NAMALWA (cell line): Measurements from ENCODE around the gene RSU1.
"Not testable (repeated sequence)": the region's sequence is repeated elsewhere in the genome, so short reads cannot be mapped to it uniquely, and the experiment has no call there.

Source experiments
- DNase-seq: peaks from one replicate; pipeline ENCODE4 v3.0.0-alpha.2; 2015; ENCODE audit warnings: low spot score

The RSU1 gene

DNA sequence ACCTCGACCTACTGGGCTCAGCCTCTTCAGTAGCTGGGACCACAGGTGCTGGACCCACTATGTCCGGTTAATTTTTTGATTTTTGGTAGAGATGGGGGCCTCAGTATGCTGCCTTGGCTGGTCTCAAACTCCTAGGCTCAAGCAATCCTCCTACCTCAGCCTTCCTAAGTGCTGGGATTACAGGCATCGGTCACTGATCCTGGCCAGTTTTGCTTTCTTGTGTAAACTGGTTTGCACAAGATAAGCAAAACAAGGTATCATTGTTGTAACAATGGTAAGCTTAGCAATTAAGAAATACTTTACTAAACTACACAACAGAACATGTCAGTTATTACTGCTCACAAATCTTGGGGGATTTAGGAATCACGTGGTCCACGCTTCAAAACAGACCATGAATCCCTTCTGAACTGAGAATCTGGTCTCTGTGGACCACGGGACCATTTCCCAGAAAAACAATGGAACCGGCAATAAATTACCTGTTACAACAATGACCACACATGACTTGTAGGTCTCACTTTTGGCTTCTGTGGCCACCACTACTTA lies 36.8 kb downstream of the RSU1 start:
- DNase-seq, result no peak

DNA sequence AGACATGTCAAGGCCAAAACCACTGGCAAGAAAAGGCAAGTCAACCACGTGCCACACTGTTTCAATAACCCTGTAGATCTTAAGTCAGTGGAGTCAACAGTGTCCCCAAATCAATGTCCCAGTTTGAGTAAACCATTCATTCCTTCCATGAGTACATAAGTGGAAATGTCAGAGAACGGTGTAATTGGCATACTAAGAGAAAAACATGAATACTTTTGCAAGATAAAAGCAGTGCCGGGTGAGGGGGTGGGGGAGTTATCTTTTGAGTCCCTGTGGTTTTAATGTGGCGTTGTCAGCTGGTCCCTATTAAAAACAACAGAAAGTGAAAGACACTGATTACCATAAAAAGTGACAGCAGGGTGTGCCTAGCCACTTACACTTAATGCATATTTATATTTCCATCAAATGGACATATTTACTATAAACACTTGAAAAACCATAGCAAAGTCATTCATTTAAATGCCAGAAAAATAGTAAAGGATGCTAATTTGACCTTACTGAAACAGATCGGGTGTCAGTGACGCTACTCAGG lies 37.8 kb downstream of the RSU1 start:
- DNase-seq, result peak; percentile 8

DNA sequence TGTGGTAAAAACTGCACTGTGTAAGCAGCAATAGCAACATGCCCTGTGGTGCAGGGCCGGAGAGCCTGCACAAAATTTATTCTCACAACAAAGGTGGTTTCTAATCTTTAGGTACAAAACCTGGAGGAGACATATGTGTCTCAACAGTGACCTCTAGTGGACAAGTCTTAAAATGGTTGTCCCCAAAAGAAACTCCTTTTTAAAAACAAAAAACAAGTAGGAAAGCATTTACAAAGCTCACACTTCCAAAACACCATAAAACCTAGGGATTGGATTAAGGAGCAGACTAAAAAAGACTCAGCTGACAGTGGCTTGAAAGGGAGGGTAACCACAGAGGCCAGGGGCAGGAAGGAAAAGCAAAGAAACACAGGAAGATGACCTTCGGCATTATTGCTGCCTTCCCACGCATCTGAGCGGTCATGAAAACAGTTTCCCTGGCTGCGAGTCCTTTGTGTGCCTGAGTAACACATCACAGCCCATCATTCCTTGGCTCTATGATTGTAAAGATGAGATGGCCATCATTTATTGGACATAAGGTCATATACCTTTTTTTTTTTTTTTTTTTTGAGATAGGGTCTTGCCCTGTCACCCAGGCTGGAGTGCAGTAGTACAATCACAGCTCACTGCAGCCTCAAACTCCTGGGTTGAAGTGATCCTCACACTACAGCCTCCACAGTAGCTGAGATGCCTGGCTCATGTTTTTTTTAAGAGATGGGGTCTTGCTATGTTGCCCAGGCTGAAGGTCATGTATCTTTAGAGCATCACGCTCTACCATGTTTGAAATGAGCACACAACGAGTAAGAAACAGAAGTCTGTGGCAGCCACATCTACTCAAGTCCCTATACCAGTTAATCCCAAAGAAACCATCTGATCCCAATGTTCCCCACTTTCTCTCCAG lies 39.5 kb downstream of the RSU1 start:
- peak; percentile 67 for DNase-seq

GRCh38 chr10:16776896-16777295 lies 40.3 kb downstream of the RSU1 start:
- DNase-seq, result no peak

- DNase-seq, result no peak
Observed at GRCh38 chr10:16773334-16773733, 43.9 kb downstream of the RSU1 start.

GRCh38 chr10:16770670-16771069 lies 46.6 kb downstream of the RSU1 start:
- DNase-seq, result no peak

- no peak for DNase-seq
Observed at GRCh38 chr10:16770141-16770540, 47.1 kb downstream of the RSU1 start.

GRCh38 chr10:16769331-16769730 lies 47.9 kb downstream of the RSU1 start:
- no peak for DNase-seq

DNA sequence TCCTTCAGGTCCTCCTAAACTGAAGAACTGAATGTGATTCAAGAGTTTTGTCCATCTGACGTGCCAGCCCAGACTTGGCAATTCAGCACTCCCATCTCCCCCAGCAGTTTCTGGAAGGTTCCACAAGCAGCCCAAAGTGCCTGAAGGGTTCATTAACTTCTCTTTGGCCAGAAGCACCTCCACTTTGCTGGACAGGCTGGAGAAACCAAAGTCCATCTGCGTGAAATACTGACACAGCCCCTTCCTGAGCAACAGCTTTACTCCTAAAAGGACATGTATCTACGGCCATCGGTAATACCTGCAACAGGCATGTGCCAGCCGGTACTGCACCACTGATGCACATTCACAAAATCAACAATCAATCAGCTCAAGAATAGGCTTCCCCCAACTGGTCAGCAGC lies 48.5 kb downstream of the RSU1 start:
- no peak for DNase-seq

DNA sequence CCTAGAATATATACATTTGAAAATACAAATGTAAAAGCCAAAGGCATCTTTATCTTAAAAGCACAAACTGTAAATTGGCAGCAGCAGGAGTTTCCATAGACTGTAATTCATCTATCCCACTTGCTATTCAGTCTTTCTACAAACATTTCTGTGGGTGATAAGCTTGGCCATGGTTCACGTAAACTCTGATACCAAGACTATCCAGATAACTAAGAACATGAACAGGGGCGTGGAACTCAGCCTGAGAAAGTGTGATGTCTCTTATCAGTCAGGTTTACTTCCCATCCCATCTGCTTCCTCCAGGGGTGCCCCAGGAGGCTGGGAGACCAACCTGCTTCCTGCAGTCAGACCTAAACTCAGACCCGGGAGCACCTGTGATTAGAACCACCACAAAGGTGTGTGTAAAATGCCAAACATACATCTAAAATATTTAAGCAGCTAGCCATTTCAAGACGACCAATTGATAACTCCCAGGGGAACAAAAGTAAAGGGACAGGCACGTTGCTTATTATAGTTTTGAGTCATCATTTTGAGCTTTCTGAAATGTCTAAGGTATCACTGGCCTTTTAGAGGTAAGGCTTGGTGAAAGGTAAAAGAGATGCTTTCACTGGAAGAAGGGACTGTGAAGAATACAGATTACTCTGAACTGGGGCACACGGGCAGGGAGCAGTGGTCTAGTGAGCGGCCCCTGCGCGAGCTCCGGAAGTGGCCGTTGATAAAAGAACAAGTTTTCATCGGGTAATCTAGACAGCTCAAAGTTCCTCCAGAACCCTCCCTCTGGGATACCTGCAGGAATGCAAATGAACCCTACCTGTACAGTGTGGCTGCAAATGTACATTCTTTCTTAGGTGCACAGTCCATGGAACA lies 51.5 kb downstream of the RSU1 start:
- DNase-seq, result no peak

DNA sequence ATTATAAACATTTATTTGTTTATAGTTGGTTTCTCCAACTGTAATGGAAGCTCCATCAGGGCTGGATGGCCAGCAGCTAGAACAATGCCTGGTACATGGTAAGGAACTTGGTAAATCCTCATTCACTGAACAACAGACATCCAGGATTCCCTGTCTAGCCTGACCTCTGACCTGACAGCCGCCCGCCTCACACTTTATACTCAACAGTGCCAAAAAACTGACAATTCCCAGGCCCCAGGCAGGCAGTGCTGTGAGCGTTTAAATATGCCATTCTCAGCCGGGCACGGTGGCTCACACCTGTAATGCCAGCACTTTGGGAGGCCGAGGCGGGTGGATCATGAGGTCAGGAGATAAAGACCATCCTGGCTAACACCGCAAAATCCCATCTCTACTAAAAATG lies 55.9 kb downstream of the RSU1 start:
- no peak for DNase-seq

DNA sequence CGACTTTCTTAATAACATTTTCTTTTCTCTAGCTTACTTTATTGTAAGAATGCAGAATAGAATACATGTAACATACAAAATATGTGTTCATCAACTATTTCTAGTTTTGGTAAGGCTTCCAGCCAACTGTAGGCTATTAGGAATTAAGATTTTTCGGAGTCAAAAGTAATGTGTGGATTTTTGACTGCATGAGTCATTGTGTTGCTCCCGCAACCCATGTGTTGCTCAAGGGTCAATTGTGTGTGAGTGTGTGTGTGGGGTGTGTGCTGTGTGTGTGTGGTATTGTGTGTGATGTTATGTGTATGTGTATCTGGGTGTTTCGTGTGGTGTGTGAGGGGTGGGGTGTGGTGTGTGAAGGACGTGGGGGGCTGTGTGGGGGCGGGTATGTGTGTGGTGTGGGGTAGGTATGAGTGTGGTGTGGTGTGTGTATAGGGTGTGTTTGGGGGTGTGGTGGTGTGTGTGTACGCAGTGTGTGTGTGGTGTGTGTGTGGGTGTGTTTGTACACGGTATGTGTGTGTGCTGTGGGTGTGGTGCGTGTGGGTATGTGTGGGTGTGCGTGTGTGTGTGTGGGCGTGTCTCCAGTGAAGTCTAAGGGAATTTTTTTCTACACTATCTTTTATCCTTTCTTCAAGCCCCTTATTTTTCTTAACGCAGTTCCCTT lies 60.5 kb downstream of the RSU1 start:
- DNase-seq, result no peak

DNA sequence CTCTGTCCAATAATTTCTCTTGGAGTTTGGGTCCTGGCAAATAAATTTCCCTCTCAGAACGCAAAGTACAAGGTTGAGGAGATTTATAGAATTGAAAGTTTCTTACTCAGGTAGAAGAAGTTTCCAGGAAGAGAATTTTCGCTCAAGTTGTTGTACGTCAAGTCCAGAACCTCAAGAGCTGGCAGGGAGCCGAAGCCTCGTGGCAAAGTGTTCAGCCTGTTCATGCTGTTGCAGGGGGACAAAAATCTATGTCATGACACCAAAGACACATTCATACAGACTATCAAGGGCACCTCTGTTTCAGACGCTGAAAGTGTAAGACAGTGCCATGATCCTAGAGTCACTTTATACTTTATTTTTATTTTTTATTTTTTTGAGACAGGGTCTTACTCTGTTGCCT lies 62.5 kb downstream of the RSU1 start:
- no peak for DNase-seq

- not testable (repeated sequence) for DNase-seq
Observed at GRCh38 chr10:16752849-16753248, 64.4 kb downstream of the RSU1 start.

DNA sequence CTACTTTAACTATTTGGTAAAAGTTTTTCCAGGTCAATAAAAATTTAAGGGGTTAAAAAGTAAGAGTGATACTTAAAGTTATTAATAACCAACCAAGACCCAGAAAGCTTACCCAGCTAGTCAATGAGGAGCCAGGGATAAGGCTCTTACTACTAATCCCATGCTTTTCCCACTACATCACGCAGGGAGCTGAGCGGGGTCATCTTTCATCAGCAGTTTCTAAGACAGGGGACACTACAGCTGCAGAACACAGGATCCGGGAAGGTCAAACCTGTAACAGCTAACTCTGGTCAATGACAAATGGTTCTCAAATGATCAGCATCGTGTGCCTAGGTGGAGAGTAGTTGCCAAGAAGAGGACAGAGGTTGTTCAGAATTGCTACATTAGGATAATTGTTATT lies 65.1 kb downstream of the RSU1 start:
- no peak for DNase-seq

GRCh38 chr10:16751244-16751643 lies 66.0 kb downstream of the RSU1 start:
- DNase-seq, result no peak

DNA sequence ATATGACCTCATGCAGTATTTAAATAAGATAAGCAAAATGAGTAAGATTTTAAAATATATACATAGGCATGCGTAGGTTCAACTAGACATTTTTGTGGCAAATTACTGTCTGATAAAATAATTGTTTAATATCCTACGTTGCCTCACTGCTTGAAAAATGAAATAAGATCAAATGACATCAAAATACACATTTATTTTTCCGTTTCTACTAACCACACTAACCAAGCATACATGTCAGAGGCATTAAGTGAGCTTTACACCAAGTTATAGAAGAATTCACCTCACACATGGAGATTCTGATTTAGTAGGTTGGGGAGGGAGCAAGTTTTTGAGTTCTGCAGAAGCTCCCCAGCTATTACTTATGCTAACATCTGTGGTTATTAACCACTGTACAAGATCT lies 66.8 kb downstream of the RSU1 start:
- no peak for DNase-seq

- no peak for DNase-seq
Observed at GRCh38 chr10:16748749-16749148, 68.5 kb downstream of the RSU1 start.

GRCh38 chr10:16746856-16747255 lies 70.4 kb downstream of the RSU1 start:
- DNase-seq, result no peak

- no peak for DNase-seq
Observed at GRCh38 chr10:16745061-16745460, 72.2 kb downstream of the RSU1 start.

DNA sequence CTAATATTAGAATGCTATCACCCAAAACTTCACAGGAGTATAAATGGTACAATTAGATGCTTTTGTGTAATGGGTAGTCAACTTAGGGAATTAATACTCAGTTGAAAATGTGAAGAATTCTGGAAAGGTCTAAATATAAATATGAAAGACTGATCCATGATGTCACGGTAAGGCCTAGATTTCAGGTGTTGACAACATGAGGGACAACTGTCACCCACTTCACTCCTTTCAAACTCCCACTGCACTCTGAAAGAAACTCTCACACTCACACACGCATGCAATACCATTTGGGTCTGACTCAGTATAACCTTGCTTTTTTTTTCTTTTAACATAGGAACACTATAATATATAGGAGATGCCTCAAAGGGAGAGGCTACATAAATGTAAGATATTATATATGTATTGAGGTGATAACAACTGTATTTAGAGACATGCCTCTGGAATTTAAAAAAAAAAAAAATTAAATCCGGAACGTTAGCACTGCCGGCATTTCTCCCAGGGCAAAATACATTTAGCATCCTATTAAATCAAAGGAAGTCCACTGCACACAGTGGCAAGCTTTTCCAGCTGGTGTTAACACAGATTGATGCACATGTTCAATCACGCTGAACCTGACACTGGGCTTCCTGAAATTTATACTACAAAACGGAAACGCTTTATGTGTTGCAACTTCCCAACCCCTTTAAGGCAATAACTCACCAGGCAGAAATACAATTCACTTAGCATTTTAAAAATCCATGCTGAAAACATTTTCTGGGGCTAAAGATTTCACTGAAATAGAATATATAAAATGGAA lies 74.9 kb downstream of the RSU1 start:
- DNase-seq, result no peak
